ENCODE results near the gene BLID.

- TF ChIP-seq EZH2 (IDR thresholded peaks at IDR 0.05; ENCODE audit: borderline replicate concordance, control insufficient read depth, low read depth, low read length) (no peak), POLR2AphosphoS5 (IDR thresholded peaks at IDR 0.05; ENCODE audit: low read length) (no peak), YBX1 (IDR thresholded peaks at IDR 0.05) (no peak), SMAD5 (IDR thresholded peaks at IDR 0.05; ENCODE audit: low read depth) (no peak), CTCF (IDR thresholded peaks at IDR 0.05 in 2 of 3, conservative IDR thresholded peaks at IDR 0.05 in 1 of 3; ENCODE audit: control insufficient read depth in 2 of 3, extremely low read depth in 1 of 3, insufficient read depth in 1 of 3, low read depth in 3 of 3, low read length in 3 of 3) (no peak), RAD21 (IDR thresholded peaks at IDR 0.05; ENCODE audit: insufficient read depth, low read depth, low read length) (no peak), TCF12 (IDR thresholded peaks at IDR 0.05; ENCODE audit: low read depth, low read length) (no peak), PAX8 (IDR thresholded peaks at IDR 0.05) (no peak), RELA (IDR thresholded peaks at IDR 0.05; ENCODE audit: borderline replicate concordance, partially characterized antibody) (no peak), CREM (IDR thresholded peaks at IDR 0.05; ENCODE audit: low read depth) (no peak), IRF3 (IDR thresholded peaks at IDR 0.05) (no peak)
Observed at GRCh38 chr11:122101625-122102291, 14.3 kb downstream of the BLID start.
